ENCODE measurements around the gene PLCXD1. TPM values are rescaled to one million over a fixed set of nuclear protein-coding genes. Genes with fewer than 3 reads are reported as not detected.
"Not testable (repeated sequence)": the region's sequence is repeated elsewhere in the genome, so short reads cannot be mapped to it uniquely, and the experiment has no call there.

The PLCXD1 gene
- total and polyA plus RNA-seq, 4 donors = 2.6 to 25.7 (median 12.8) TPM

DNA sequence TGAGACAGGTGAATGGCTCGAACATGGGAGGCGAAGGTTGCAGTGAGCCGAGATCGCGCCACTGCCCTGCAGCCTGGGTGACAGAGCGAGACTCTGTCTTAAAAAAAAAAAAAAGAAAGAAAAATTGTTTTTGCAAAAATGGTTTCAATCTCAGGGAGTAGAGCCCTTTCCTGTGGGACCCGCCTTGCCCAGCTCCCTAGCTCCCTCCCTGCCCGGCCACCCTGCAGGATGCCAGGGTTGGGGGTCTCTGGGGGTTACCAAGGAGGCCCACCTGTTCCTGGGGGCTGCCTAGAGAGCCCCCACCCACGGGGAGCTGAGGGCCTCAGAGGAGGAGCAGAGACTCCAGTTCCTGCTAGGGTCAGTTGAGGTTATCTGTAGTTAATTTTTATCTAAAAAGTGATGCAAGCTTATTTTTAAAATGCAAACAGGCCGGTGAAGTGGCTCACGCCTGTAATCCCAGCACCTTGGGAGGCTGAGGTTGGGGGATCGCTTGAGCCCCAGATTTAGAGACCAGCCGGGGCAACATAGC lies 18.7 kb upstream of the PLCXD1 start:
- Histone ChIP-seq H3K36me3 (ENCODE audit: control insufficient read depth in 4 of 4, insufficient read depth in 3 of 4, low read depth in 1 of 4, low read length in 3 of 4) (no peaks in the 10 kb centered on the region), H3K27ac (ENCODE audit: low read depth in 1 of 2, low read length in 2 of 2) (peak overlapping the region; percentile 68 to 84), H3K4me1 (ENCODE audit: control insufficient read depth in 4 of 4, insufficient read depth in 4 of 4, low read length in 3 of 4) (peaks cover 6 to 24% (median 20%) of the 10 kb centered on the region in 4 donors), H3K9me3 (ENCODE audit: control insufficient read depth in 4 of 4, low read length in 3 of 4) (no peaks in the 10 kb centered on the region), H3K27me3 (ENCODE audit: control insufficient read depth in 4 of 4, insufficient read depth in 4 of 4, low read length in 3 of 4) (no peaks in the 10 kb centered on the region), H3K9ac (ENCODE audit: low read depth in 1 of 2, low read length in 2 of 2) (peak overlapping the region in 1 of 2 donors; percentile 55), H3K4me3 (ENCODE audit: low read depth in 1 of 3, low read length in 3 of 3) (no peak overlapping the region)
- WGBS = 25% methylated on average over 13 of the region's 13 CpGs
- TF ChIP-seq JUND (IDR thresholded peaks at IDR 0.05) = peak; percentile 25 to 28
- no peak for TF ChIP-seq TAF1 (conservative IDR thresholded peaks at IDR 0.05)
- peak in 1 of 2 donors; percentile 8 for TF ChIP-seq RAD21 (IDR thresholded peaks at IDR 0.05)
- TF ChIP-seq GABPA (IDR thresholded peaks at IDR 0.05 in 1 of 2, conservative IDR thresholded peaks at IDR 0.05 in 1 of 2) = no peak
- peak; percentile 56 for TF ChIP-seq SP1 (IDR thresholded peaks at IDR 0.05)
- no peak for TF ChIP-seq FOXA1 (IDR thresholded peaks at IDR 0.05)
- TF ChIP-seq, protein P1, sequence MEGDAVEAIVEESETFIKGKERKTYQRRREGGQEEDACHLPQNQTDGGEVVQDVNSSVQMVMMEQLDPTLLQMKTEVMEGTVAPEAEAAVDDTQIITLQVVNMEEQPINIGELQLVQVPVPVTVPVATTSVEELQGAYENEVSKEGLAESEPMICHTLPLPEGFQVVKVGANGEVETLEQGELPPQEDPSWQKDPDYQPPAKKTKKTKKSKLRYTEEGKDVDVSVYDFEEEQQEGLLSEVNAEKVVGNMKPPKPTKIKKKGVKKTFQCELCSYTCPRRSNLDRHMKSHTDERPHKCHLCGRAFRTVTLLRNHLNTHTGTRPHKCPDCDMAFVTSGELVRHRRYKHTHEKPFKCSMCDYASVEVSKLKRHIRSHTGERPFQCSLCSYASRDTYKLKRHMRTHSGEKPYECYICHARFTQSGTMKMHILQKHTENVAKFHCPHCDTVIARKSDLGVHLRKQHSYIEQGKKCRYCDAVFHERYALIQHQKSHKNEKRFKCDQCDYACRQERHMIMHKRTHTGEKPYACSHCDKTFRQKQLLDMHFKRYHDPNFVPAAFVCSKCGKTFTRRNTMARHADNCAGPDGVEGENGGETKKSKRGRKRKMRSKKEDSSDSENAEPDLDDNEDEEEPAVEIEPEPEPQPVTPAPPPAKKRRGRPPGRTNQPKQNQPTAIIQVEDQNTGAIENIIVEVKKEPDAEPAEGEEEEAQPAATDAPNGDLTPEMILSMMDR (IDR thresholded peaks at IDR 0.05; ENCODE audit: low read depth, low read length, missing input control) = no peak
- no peak for TF ChIP-seq HNF4G (IDR thresholded peaks at IDR 0.05)
- TF ChIP-seq, protein P2, sequence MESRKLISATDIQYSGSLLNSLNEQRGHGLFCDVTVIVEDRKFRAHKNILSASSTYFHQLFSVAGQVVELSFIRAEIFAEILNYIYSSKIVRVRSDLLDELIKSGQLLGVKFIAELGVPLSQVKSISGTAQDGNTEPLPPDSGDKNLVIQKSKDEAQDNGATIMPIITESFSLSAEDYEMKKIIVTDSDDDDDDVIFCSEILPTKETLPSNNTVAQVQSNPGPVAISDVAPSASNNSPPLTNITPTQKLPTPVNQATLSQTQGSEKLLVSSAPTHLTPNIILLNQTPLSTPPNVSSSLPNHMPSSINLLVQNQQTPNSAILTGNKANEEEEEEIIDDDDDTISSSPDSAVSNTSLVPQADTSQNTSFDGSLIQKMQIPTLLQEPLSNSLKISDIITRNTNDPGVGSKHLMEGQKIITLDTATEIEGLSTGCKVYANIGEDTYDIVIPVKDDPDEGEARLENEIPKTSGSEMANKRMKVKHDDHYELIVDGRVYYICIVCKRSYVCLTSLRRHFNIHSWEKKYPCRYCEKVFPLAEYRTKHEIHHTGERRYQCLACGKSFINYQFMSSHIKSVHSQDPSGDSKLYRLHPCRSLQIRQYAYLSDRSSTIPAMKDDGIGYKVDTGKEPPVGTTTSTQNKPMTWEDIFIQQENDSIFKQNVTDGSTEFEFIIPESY (IDR thresholded peaks at IDR 0.05) = no peak
- no peak for TF ChIP-seq MAX (IDR thresholded peaks at IDR 0.05)
- TF ChIP-seq RXRA (IDR thresholded peaks at IDR 0.05) = peak; percentile 72 to 78
- peak; percentile 85 for TF ChIP-seq ATF3 (IDR thresholded peaks at IDR 0.05)
- TF ChIP-seq HNF4A (conservative IDR thresholded peaks at IDR 0.05) = peak; percentile 4 to 10
- no peak for TF ChIP-seq NR2F2 (IDR thresholded peaks at IDR 0.05)
- no peak for TF ChIP-seq FOXA2 (IDR thresholded peaks at IDR 0.05)
- no peak for TF ChIP-seq EGR1 (IDR thresholded peaks at IDR 0.05; ENCODE audit: low read depth in 2 of 2)
- TF ChIP-seq YY1 (IDR thresholded peaks at IDR 0.05) = no peak
- TF ChIP-seq, protein P3, sequence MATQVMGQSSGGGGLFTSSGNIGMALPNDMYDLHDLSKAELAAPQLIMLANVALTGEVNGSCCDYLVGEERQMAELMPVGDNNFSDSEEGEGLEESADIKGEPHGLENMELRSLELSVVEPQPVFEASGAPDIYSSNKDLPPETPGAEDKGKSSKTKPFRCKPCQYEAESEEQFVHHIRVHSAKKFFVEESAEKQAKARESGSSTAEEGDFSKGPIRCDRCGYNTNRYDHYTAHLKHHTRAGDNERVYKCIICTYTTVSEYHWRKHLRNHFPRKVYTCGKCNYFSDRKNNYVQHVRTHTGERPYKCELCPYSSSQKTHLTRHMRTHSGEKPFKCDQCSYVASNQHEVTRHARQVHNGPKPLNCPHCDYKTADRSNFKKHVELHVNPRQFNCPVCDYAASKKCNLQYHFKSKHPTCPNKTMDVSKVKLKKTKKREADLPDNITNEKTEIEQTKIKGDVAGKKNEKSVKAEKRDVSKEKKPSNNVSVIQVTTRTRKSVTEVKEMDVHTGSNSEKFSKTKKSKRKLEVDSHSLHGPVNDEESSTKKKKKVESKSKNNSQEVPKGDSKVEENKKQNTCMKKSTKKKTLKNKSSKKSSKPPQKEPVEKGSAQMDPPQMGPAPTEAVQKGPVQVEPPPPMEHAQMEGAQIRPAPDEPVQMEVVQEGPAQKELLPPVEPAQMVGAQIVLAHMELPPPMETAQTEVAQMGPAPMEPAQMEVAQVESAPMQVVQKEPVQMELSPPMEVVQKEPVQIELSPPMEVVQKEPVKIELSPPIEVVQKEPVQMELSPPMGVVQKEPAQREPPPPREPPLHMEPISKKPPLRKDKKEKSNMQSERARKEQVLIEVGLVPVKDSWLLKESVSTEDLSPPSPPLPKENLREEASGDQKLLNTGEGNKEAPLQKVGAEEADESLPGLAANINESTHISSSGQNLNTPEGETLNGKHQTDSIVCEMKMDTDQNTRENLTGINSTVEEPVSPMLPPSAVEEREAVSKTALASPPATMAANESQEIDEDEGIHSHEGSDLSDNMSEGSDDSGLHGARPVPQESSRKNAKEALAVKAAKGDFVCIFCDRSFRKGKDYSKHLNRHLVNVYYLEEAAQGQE (IDR thresholded peaks at IDR 0.05) = peak; percentile 46
- DNase-seq (ENCODE audit: low spot score) = no peak

DNA sequence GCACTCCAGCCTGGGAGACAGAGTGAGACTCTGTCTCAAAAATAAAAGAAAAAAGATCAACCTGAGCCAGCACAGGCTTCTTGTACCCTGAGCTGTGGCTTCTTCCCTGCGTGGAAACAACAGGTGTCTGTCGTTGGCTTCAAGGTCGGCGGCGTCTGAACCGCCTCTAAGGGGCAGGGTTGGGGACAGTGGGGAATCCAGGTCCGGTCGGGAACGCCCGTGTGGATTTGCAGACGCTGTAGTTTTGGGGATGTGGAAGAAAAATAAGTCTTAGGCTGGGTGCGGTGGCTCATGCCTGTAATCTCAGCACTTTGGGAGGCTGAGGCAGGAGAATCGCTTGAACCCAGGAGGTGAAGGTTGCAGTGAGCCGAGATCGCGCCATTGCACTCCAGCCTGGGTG lies 17.2 kb upstream of the PLCXD1 start:
- H3K27me3 ChIP-seq (ENCODE audit: control insufficient read depth in 4 of 4, insufficient read depth in 4 of 4, low read length in 3 of 4); H3K36me3 ChIP-seq (ENCODE audit: control insufficient read depth in 4 of 4, insufficient read depth in 3 of 4, low read depth in 1 of 4, low read length in 3 of 4); H3K9ac ChIP-seq (ENCODE audit: low read depth in 1 of 2, low read length in 2 of 2); DNase-seq (ENCODE audit: low spot score); H3K4me3 ChIP-seq (ENCODE audit: low read depth in 1 of 3, low read length in 3 of 3); H3K9me3 ChIP-seq (ENCODE audit: control insufficient read depth in 4 of 4, low read length in 3 of 4): not testable (repeated sequence)
- peaks cover 6 to 24% (median 20%) of the 10 kb centered on the region in 4 donors for H3K4me1 ChIP-seq (ENCODE audit: control insufficient read depth in 4 of 4, insufficient read depth in 4 of 4, low read length in 3 of 4)
- H3K27ac ChIP-seq (ENCODE audit: low read depth in 1 of 2, low read length in 2 of 2) = peak overlapping the region in 1 of 2 donors; percentile 19
- WGBS = 84% methylated on average over 16 of the region's 16 CpGs

Measured in liver (tissue), 9 donors.